ENCODE results near the gene C1orf174. TPM values are rescaled to one million over a fixed set of nuclear protein-coding genes. Genes with fewer than 3 reads are reported as not detected.

C1orf174 gene
- total RNA-seq, 1 donor from 2014 or later: 22.1 TPM

GRCh38 chr1:3940081-3940753 is 40.1 kb upstream of the C1orf174 start:
- Mint-ChIP-seq H3K27me3 (ENCODE audit: unreplicated experiment) (no peaks in the 10 kb centered on the region), H3K36me3 (ENCODE audit: unreplicated experiment) (no peaks in the 10 kb centered on the region), H3K27ac (ENCODE audit: unreplicated experiment) (no peak overlapping the region), H3K9me3 (ENCODE audit: unreplicated experiment) (peaks cover 4% of the 10 kb centered on the region), H3K4me3 (ENCODE audit: unreplicated experiment) (no peak overlapping the region), H3K4me1 (ENCODE audit: unreplicated experiment) (no peaks in the 10 kb centered on the region)
- TF ChIP-seq CTCF (IDR thresholded peaks at IDR 0.05): no peak
- DNase-seq (ENCODE audit: extremely low spot score, unreplicated experiment): no peak

- H3K36me3 Mint-ChIP-seq (ENCODE audit: unreplicated experiment): no peaks in the 10 kb centered on the region
- H3K4me1 Mint-ChIP-seq (ENCODE audit: unreplicated experiment): no peaks in the 10 kb centered on the region
- H3K27ac Mint-ChIP-seq (ENCODE audit: unreplicated experiment): no peak overlapping the region
- no peak overlapping the region for H3K4me3 Mint-ChIP-seq (ENCODE audit: unreplicated experiment)
- no peak for TF ChIP-seq CTCF (IDR thresholded peaks at IDR 0.05)
- peaks cover 4% of the 10 kb centered on the region for H3K9me3 Mint-ChIP-seq (ENCODE audit: unreplicated experiment)
- H3K27me3 Mint-ChIP-seq (ENCODE audit: unreplicated experiment): no peaks in the 10 kb centered on the region
- no peak for DNase-seq (ENCODE audit: extremely low spot score, unreplicated experiment)
Measured at GRCh38 chr1:3939242-3940080, 39.4 kb upstream of the C1orf174 start.

GRCh38 chr1:3932156-3932919 is 32.3 kb upstream of the C1orf174 start:
- Mint-ChIP-seq H3K4me3 (ENCODE audit: unreplicated experiment) (no peak overlapping the region), H3K36me3 (ENCODE audit: unreplicated experiment) (no peaks in the 10 kb centered on the region), H3K27ac (ENCODE audit: unreplicated experiment) (no peak overlapping the region), H3K4me1 (ENCODE audit: unreplicated experiment) (no peaks in the 10 kb centered on the region), H3K27me3 (ENCODE audit: unreplicated experiment) (no peaks in the 10 kb centered on the region), H3K9me3 (ENCODE audit: unreplicated experiment) (no peaks in the 10 kb centered on the region)
- no peak for TF ChIP-seq CTCF (IDR thresholded peaks at IDR 0.05)
- DNase-seq (ENCODE audit: extremely low spot score, unreplicated experiment): no peak

GRCh38 chr1:3931007-3931912 is 31.2 kb upstream of the C1orf174 start:
- Mint-ChIP-seq H3K4me3 (ENCODE audit: unreplicated experiment) (no peak overlapping the region), H3K9me3 (ENCODE audit: unreplicated experiment) (no peaks in the 10 kb centered on the region), H3K27me3 (ENCODE audit: unreplicated experiment) (no peaks in the 10 kb centered on the region), H3K27ac (ENCODE audit: unreplicated experiment) (no peak overlapping the region), H3K4me1 (ENCODE audit: unreplicated experiment) (no peaks in the 10 kb centered on the region), H3K36me3 (ENCODE audit: unreplicated experiment) (no peaks in the 10 kb centered on the region)
- TF ChIP-seq CTCF (IDR thresholded peaks at IDR 0.05): no peak
- no peak for DNase-seq (ENCODE audit: extremely low spot score, unreplicated experiment)
